ENCODE results near the gene LRPAP1. TPM values are rescaled to one million over a fixed set of nuclear protein-coding genes. Genes with fewer than 3 reads are reported as not detected.

Gene LRPAP1
- total RNA-seq, 1 experiment from 2014 or later = 110 TPM

- no peak overlapping the region for H3K27ac ChIP-seq (ENCODE audit: low read length)
- H3K27me3 ChIP-seq (ENCODE audit: control insufficient read depth, insufficient read depth, low read length) = no peaks in the 10 kb centered on the region
- no TSS peak for BruUV-seq (replicated peaks)
- intact Hi-C loops (cut with micrococcal nuclease; ENCODE audit: unreplicated experiment) = no loop called here
- TF ChIP-seq REST (IDR thresholded peaks at IDR 0.05; ENCODE audit: insufficient read depth in 1 of 2, low read depth in 2 of 2, low read length in 1 of 2) (no peak), CTCF (IDR thresholded peaks at IDR 0.05) (no peak), POLR2AphosphoS5 (IDR thresholded peaks at IDR 0.05; ENCODE audit: low read depth, low read length) (no peak), SIN3A (IDR thresholded peaks at IDR 0.05; ENCODE audit: borderline replicate concordance, insufficient read depth, low read depth, low read length) (no peak), TCF7L2 (IDR thresholded peaks at IDR 0.05; ENCODE audit: low read depth, low read length) (no peak)
- ATAC-seq (no peak), DNase-seq (ENCODE audit: low read depth, low spot score) (no peak)
- H3K4me1 ChIP-seq (ENCODE audit: control insufficient read depth, insufficient read depth, low read length) = no peaks in the 10 kb centered on the region
- H3K4me3 ChIP-seq (ENCODE audit: low read depth in 2 of 2, low read length in 2 of 2) = no peak overlapping the region
- in situ Hi-C loops (cut with HindIII; ENCODE audit: low pct_unique_long_range_greater_than_20kb, low sequenced_read_pairs) = no loop called here
- CTCF ChIA-PET = no interaction called here
- H3K36me3 ChIP-seq (ENCODE audit: control insufficient read depth, insufficient read depth, low read length) = no peaks in the 10 kb centered on the region
- no peaks in the 10 kb centered on the region for H3K9me3 ChIP-seq (ENCODE audit: control insufficient read depth, insufficient read depth, low read depth, low read length)
- POLR2A ChIA-PET = no interaction called here
Observed at GRCh38 chr4:3519468-3520264, 12.6 kb downstream of the LRPAP1 start.

DNA sequence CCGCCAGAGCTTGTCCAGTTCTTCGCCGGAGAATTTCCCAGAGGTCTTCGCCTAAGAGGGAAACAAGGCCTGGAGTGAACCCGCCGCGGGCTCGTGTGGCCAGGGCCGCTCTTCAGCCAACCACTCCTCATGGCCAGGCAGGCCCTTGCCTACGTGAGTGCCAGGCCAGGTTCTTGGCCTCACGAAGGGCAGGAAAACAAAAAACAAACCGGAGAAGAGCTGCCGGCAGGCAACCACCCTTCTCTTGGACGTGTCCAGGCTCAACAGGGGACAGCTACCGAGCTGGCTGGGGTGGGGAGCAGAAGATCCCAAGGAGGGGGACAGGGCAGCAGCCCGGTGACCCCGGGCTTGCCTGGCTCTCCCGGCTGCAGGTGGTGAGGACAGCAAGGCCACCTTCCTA lies 13.3 kb downstream of the LRPAP1 start:
- no peak overlapping the region for H3K4me3 ChIP-seq (ENCODE audit: low read depth in 2 of 2, low read length in 2 of 2)
- TF ChIP-seq POLR2AphosphoS5 (IDR thresholded peaks at IDR 0.05; ENCODE audit: low read depth, low read length) (no peak), REST (IDR thresholded peaks at IDR 0.05; ENCODE audit: insufficient read depth in 1 of 2, low read depth in 2 of 2, low read length in 1 of 2) (no peak), CTCF (IDR thresholded peaks at IDR 0.05) (no peak), SIN3A (IDR thresholded peaks at IDR 0.05; ENCODE audit: borderline replicate concordance, insufficient read depth, low read depth, low read length) (no peak), TCF7L2 (IDR thresholded peaks at IDR 0.05; ENCODE audit: low read depth, low read length) (no peak)
- H3K27me3 ChIP-seq (ENCODE audit: control insufficient read depth, insufficient read depth, low read length) = no peaks in the 10 kb centered on the region
- intact Hi-C loops (cut with micrococcal nuclease; ENCODE audit: unreplicated experiment) (no loop called here), in situ Hi-C loops (cut with HindIII; ENCODE audit: low pct_unique_long_range_greater_than_20kb, low sequenced_read_pairs) (no loop called here)
- no peaks in the 10 kb centered on the region for H3K9me3 ChIP-seq (ENCODE audit: control insufficient read depth, insufficient read depth, low read depth, low read length)
- DNase-seq (ENCODE audit: low read depth, low spot score) (no peak), ATAC-seq (no peak)
- no TSS peak for BruUV-seq (replicated peaks)
- no peaks in the 10 kb centered on the region for H3K36me3 ChIP-seq (ENCODE audit: control insufficient read depth, insufficient read depth, low read length)
- POLR2A ChIA-PET = no interaction called here
- H3K27ac ChIP-seq (ENCODE audit: low read length) = no peak overlapping the region
- CTCF ChIA-PET = no interaction called here
- H3K4me1 ChIP-seq (ENCODE audit: control insufficient read depth, insufficient read depth, low read length) = no peaks in the 10 kb centered on the region

Measured in Panc1 (cell line).